HL-60/S4 (cell line): ENCODE results near the gene CDH12.

Experiments
- in situ Hi-C: fragments of 300-500 bp; cut with MboI; formaldehyde crosslinking; loops from 2 replicates; pipeline ENCODE4 v1.14.3; 2022; ENCODE audit warnings: low sequenced_read_pairs

Gene CDH12

GRCh38 chr5:21858441-21858840 lies 994.7 kb downstream of the CDH12 start:
- in situ Hi-C loops, result no loop called here

- in situ Hi-C loops, result no loop called here
These were observed 996.2 kb downstream of the CDH12 start for GRCh38 chr5:21856987-21857386.

GRCh38 chr5:21847300-21847699 lies 1005.8 kb downstream of the CDH12 start:
- in situ Hi-C loops, result no loop called here

GRCh38 chr5:21844960-21845359 lies 1008.2 kb downstream of the CDH12 start:
- in situ Hi-C loops, result no loop called here

- in situ Hi-C loops, result no loop called here
These were observed 1018.3 kb downstream of the CDH12 start for GRCh38 chr5:21834863-21835262.

GRCh38 chr5:21831145-21831787 lies 1021.9 kb downstream of the CDH12 start:
- in situ Hi-C loops, result no loop called here

GRCh38 chr5:21826884-21827283 lies 1026.3 kb downstream of the CDH12 start:
- in situ Hi-C loops, result no loop called here

- in situ Hi-C loops, result no loop called here
These were observed 1029.6 kb downstream of the CDH12 start for GRCh38 chr5:21823588-21823987.

GRCh38 chr5:21823076-21823574 lies 1030.0 kb downstream of the CDH12 start:
- in situ Hi-C loops, result no loop called here

- in situ Hi-C loops, result no loop called here
These were observed 1032.6 kb downstream of the CDH12 start for GRCh38 chr5:21820527-21820926.

GRCh38 chr5:21818370-21818720 lies 1034.8 kb downstream of the CDH12 start:
- in situ Hi-C loops, result no loop called here

GRCh38 chr5:21817668-21818369 lies 1035.3 kb downstream of the CDH12 start:
- in situ Hi-C loops, result no loop called here

- in situ Hi-C loops, result no loop called here
These were observed 1042.3 kb downstream of the CDH12 start for GRCh38 chr5:21810737-21811316.

GRCh38 chr5:21809611-21810010 lies 1043.5 kb downstream of the CDH12 start:
- in situ Hi-C loops, result no loop called here

- in situ Hi-C loops, result no loop called here
These were observed 1045.2 kb downstream of the CDH12 start for GRCh38 chr5:21807953-21808352.

- in situ Hi-C loops, result no loop called here
These were observed 1046.2 kb downstream of the CDH12 start for GRCh38 chr5:21806943-21807342.

- in situ Hi-C loops, result no loop called here
These were observed 1046.9 kb downstream of the CDH12 start for GRCh38 chr5:21806271-21806670.

GRCh38 chr5:21802869-21803490 lies 1050.2 kb downstream of the CDH12 start:
- in situ Hi-C loops, result no loop called here

GRCh38 chr5:21802100-21802499 lies 1051.0 kb downstream of the CDH12 start:
- in situ Hi-C loops, result no loop called here

GRCh38 chr5:21792748-21793147 lies 1060.4 kb downstream of the CDH12 start:
- in situ Hi-C loops, result no loop called here

- in situ Hi-C loops, result no loop called here
These were observed 1061.8 kb downstream of the CDH12 start for GRCh38 chr5:21791304-21791703.

- in situ Hi-C loops, result no loop called here
These were observed 1068.7 kb downstream of the CDH12 start for GRCh38 chr5:21784487-21784886.
